ENCODE results near the gene AP4B1. TPM values are rescaled to one million over a fixed set of nuclear protein-coding genes. Genes with fewer than 3 reads are reported as not detected.

The AP4B1 gene
- total and polyA plus RNA-seq, 2 donors from 2014 or later, result 8.7 to 21.7 TPM

GRCh38 chr1:113930499-113931161 is 26.0 kb upstream of the AP4B1 start:
- FAIRE-seq (no peak), DNase-seq (peak in 4 of 5 donors; percentile 57 to 86 (median 78))
- H3K36me3 ChIP-seq (ENCODE audit: control insufficient read depth in 2 of 3, insufficient read depth in 3 of 3, low read length in 3 of 3), result no peaks in the 10 kb centered on the region
- no peaks in the 10 kb centered on the region for H3K9me3 ChIP-seq (ENCODE audit: control insufficient read depth in 2 of 3, insufficient read depth in 1 of 3, low read length in 3 of 3)
- peak overlapping the region; percentile 81 to 95 (median 92) for H3K4me3 ChIP-seq (ENCODE audit: low read length in 3 of 3)
- no peak for TF ChIP-seq CTCF (IDR thresholded peaks at IDR 0.05; ENCODE audit: borderline replicate concordance, extremely low read depth, insufficient read depth)
- peak overlapping the region; percentile 85 to 99 for H3K27ac ChIP-seq (ENCODE audit: low read depth in 2 of 2, low read length in 2 of 2)
- H3K9ac ChIP-seq (ENCODE audit: low read length in 3 of 3), result peak overlapping the region; percentile 75 to 90 (median 89)
- no peaks in the 10 kb centered on the region for H3K27me3 ChIP-seq (ENCODE audit: control insufficient read depth, insufficient read depth, low read length)
- intact Hi-C loops (cut with DNase I), result no loop called here
- peaks cover 7 to 12% (median 8%) of the 10 kb centered on the region in 3 donors for H3K4me1 ChIP-seq (ENCODE audit: control insufficient read depth in 2 of 3, insufficient read depth in 2 of 3, low read depth in 1 of 3, low read length in 3 of 3)

- peak; percentile 56 to 85 (median 72) for DNase-seq
- H3K4me3 ChIP-seq (ENCODE audit: low read length in 3 of 3), result peak overlapping the region; percentile 81 to 95 (median 92)
- intact Hi-C loops (cut with DNase I), result no loop called here
- no peaks in the 10 kb centered on the region for H3K36me3 ChIP-seq (ENCODE audit: control insufficient read depth in 2 of 3, insufficient read depth in 3 of 3, low read length in 3 of 3)
- peak overlapping the region; percentile 75 to 90 (median 89) for H3K9ac ChIP-seq (ENCODE audit: low read length in 3 of 3)
- no peaks in the 10 kb centered on the region for H3K27me3 ChIP-seq (ENCODE audit: control insufficient read depth, insufficient read depth, low read length)
- peak overlapping the region; percentile 92 to 99 for H3K27ac ChIP-seq (ENCODE audit: low read depth in 2 of 2, low read length in 2 of 2)
- no peaks in the 10 kb centered on the region for H3K9me3 ChIP-seq (ENCODE audit: control insufficient read depth in 2 of 3, insufficient read depth in 1 of 3, low read length in 3 of 3)
- no peak for FAIRE-seq
- no peak for TF ChIP-seq CTCF (IDR thresholded peaks at IDR 0.05; ENCODE audit: borderline replicate concordance, extremely low read depth, insufficient read depth)
- H3K4me1 ChIP-seq (ENCODE audit: control insufficient read depth in 2 of 3, insufficient read depth in 2 of 3, low read depth in 1 of 3, low read length in 3 of 3), result peaks cover 7 to 12% (median 8%) of the 10 kb centered on the region in 3 donors
Measured at GRCh38 chr1:113929750-113930498, 25.3 kb upstream of the AP4B1 start.

DNA sequence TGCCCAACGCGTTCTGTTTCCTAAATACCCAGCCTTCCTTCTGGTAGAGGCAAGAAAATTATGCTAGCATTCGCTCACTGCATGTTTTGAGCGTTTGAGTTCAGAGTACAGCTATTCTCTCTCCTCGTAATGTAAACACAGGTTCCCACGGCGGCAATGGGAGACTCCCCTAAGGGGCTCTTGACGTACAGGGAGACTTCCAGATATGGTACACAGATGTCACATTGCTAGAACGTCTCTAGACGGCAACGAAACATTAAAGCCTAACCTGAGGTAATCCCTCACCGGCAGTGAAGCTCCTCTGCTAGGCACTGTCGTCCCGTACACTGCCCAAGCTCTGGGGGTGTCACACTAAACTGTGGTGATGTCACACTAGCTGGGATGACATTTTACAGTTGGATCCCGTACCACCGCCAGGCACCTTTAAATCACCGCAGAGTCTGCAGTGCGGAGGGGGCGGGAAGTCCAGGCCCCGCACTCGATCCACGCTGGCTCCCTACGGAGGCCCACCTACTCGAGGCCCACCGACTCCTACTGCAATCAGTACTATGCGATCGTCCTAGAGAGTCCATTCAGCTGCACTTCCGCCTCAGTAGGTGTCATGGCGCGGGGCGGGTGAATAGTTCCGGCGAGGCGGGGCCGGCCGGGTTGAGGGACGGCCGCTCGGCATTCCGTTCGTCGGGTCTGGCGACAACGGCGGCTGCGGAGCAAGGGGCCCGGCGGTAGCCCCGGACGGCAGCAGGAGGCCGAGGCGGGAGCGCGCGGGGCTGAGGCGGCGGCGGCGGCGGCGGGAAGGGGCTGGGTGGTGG is 24.5 kb upstream of the AP4B1 start, which contains the start of gene HIPK1:
Gene HIPK1, plus strand, starts transcription at position 384 of the 809 bp plus-strand sequence.
- FAIRE-seq (no peak), DNase-seq (peak; percentile 95 to 98 (median 97))
- no peaks in the 10 kb centered on the region for H3K9me3 ChIP-seq (ENCODE audit: control insufficient read depth in 2 of 3, insufficient read depth in 1 of 3, low read length in 3 of 3)
- H3K27me3 ChIP-seq (ENCODE audit: control insufficient read depth, insufficient read depth, low read length), result no peaks in the 10 kb centered on the region
- H3K4me3 ChIP-seq (ENCODE audit: low read length in 3 of 3), result peak within 1 kb of the TSS; percentile 93 to 99 (median 95)
- peaks cover 7 to 12% (median 8%) of the 10 kb centered on the region in 3 donors for H3K4me1 ChIP-seq (ENCODE audit: control insufficient read depth in 2 of 3, insufficient read depth in 2 of 3, low read depth in 1 of 3, low read length in 3 of 3)
- peak; percentile 6 for TF ChIP-seq CTCF (IDR thresholded peaks at IDR 0.05; ENCODE audit: borderline replicate concordance, extremely low read depth, insufficient read depth)
- H3K36me3 ChIP-seq (ENCODE audit: control insufficient read depth in 2 of 3, insufficient read depth in 3 of 3, low read length in 3 of 3), result no peaks in the 10 kb centered on the region
- H3K9ac ChIP-seq (ENCODE audit: low read length in 3 of 3), result peak within 1 kb of the TSS; percentile 92 to 96 (median 96)
- H3K27ac ChIP-seq (ENCODE audit: low read depth in 2 of 2, low read length in 2 of 2), result peak within 1 kb of the TSS; percentile 92 to 99
- intact Hi-C loops (cut with DNase I), result no loop called here

All from kidney (tissue), 14 donors.